Pancreas (tissue), 10 donors: ENCODE measurements around the gene CST1. TPM values are rescaled to one million over a fixed set of nuclear protein-coding genes. Genes with fewer than 3 reads are reported as not detected.
"Not testable (repeated sequence)": the region's sequence is repeated elsewhere in the genome, so short reads cannot be mapped to it uniquely, and the experiment has no call there.

Source experiments
- ATAC-seq, 4 donors: fragments of 200-7000 bp; cut with Tn5 transposase; one replicate each; pipeline versions ENCODE4 v1.8.0 to v1.9.1; 2020; ENCODE audit warnings: mild to moderate bottlenecking in 4 of 4, moderate library complexity in 4 of 4
- DNase-seq, 6 donors: peaks; one replicate each; pipeline ENCODE4 v3.0.0-alpha.2; 2020
- FAIRE-seq: peaks from 2 replicates; lab custom pipeline; 2012; peaks lifted over from hg19 to GRCh38; lab: Jason Lieb, UNC
- H3K27ac ChIP-seq, 4 donors: fragments of 200-600 bp; sonication (generic); 1 replicate in 3 of 4; 2 replicates in 1 of 4; pipeline versions ENCODE4 v1.5.0 to v1.8.0; 2020
- H3K27me3 ChIP-seq, 4 donors: fragments of 200-600 bp; one replicate each; pipeline ENCODE4 v1.8.0; 2021
- H3K36me3 ChIP-seq, 3 donors: fragments of 200-600 bp; sonication (generic) in 1 of 3; one replicate each; pipeline versions ENCODE4 v1.5.0 to v1.8.0; 2020 to 2021
- H3K4me1 ChIP-seq, 3 donors: fragments of 200-600 bp; one replicate each; pipeline ENCODE4 v1.8.0; 2021
- H3K4me3 ChIP-seq, 4 donors: fragments of 200-600 bp; sonication (generic) in 2 of 4; one replicate each; pipeline versions ENCODE4 v1.5.0 to v1.8.0; 2020 to 2021
- H3K9me3 ChIP-seq, 4 donors: fragments of 200-600 bp; one replicate each; pipeline ENCODE4 v1.8.0; 2021
- WGBS, 2 donors: extraction: QIAGEN DNeasy Blood & Tissue Kit; methylation state at CpG; one replicate each; pipeline ENCODE4 v1.1.7; 2013; 5-methylcytosine and 5-hydroxymethylcytosine counted together
- intact Hi-C, 3 donors: fragments of 100-400 bp; cut with DNase I; formaldehyde crosslinking; loops; one replicate each; pipeline versions ENCODE4 v1.11.1 to v1.14.2; 2022
- polyA plus RNA-seq, 2 donors: library from polyadenylated mRNA; stranded (reverse); fragments of 200-250 nt; gene quantifications; one replicate each; pipeline ENCODE4 v1.2.3, GENCODE V29; 2013
- total RNA-seq, 6 donors: library from RNA; stranded (reverse); fragmentation: NEBNext Ultra II Directional in 4 of 6; extraction: Animal tissue kit (Norgen Biotek cat#: 25700) in 4 of 6; gene quantifications; one replicate each; pipeline versions ENCODE4 v1.2.1 to v1.2.4, GENCODE V29; 2021 to 2023
- TF ChIP-seq, protein P1 (sequence below), 4 donors: fragments of 200-600 bp; sonication (generic) in 3 of 4; IDR thresholded peaks; one replicate each; pipeline versions ENCODE4 v1.5.0 to v1.8.0; 2021; ENCODE audit warnings: antibody characterized with exemption in 4 of 4
- donor health status: healthy with polysubstance abuse.
- donor health status: DM: no; HTN: no; CAD: no; lungs with moderate emphysema.
- donor health status: DM: no; HTN: no; CAD: no.
- donor health status: control.
- donor health status: control.
- donor health status: Bipolar disorder and iron deficiency.
- donor health status: DM: yes; HTN: yes; CAD: no.
- donor health status: DM: no; HTN: no; CAD: no.
- donor health status: DM: no; HTN: no; CAD: no.
- donor health status: DM: yes; HTN: yes; CAD: no.

The CST1 gene
- total and polyA plus RNA-seq, 8 donors = 0.21 to 0.34 TPM; not detected in 6

DNA sequence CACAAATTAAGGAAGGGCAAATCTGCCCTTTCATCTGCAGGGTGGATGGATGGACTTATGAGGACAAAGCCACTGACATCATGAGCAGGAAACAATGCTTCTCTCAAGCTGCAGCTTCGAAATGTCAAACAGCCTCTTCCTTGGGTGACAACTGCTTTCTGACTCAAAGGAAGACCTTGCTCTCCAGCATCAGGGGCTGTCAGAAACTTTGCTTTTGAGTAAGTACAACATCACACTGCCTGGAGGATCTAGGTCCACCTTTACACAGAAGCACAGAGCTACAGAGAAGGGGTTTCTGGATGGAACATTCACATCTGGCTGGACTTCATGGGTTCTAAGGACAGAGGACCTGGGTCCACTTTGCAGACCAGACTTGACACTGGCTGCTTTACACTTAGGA, 5.9 kb downstream of the CST1 start:
- intact Hi-C loops = no loop called here
- Histone ChIP-seq H3K27me3 (no peaks in the 10 kb centered on the region), H3K27ac (no peak overlapping the region), H3K36me3 (no peaks in the 10 kb centered on the region), H3K4me3 (no peak overlapping the region), H3K9me3 (no peaks in the 10 kb centered on the region), H3K4me1 (no peaks in the 10 kb centered on the region)
- FAIRE-seq = no peak
- TF ChIP-seq, protein P1, sequence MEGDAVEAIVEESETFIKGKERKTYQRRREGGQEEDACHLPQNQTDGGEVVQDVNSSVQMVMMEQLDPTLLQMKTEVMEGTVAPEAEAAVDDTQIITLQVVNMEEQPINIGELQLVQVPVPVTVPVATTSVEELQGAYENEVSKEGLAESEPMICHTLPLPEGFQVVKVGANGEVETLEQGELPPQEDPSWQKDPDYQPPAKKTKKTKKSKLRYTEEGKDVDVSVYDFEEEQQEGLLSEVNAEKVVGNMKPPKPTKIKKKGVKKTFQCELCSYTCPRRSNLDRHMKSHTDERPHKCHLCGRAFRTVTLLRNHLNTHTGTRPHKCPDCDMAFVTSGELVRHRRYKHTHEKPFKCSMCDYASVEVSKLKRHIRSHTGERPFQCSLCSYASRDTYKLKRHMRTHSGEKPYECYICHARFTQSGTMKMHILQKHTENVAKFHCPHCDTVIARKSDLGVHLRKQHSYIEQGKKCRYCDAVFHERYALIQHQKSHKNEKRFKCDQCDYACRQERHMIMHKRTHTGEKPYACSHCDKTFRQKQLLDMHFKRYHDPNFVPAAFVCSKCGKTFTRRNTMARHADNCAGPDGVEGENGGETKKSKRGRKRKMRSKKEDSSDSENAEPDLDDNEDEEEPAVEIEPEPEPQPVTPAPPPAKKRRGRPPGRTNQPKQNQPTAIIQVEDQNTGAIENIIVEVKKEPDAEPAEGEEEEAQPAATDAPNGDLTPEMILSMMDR (IDR thresholded peaks at IDR 0.05) = no peak
- no peak for ATAC-seq
- no peak for DNase-seq
- 17 to 29% methylated on average over 1 of the region's 1 CpG for WGBS, 2 donors

DNA sequence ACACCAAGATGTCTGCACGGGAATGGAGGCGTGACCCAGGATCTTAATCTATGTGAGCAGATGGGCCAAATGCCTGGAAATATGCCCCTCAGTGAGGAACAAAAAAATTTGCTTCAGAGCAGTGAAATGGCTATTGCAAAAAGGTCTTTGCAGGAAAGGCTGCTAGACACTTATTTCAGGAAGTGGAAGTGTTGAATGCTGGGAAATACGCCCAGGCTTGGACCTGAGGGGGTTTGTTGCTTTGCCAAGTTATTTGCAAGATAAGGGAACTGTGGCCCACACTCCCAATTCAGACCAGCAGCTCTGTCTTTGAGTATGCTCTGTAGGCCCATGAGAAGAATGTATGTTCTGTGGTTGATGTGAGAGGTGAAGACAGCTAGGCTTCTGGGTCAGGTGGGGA, 15.3 kb downstream of the CST1 start:
- ATAC-seq, DNase-seq, H3K4me3 ChIP-seq, FAIRE-seq, H3K27me3 ChIP-seq, H3K4me1 ChIP-seq, intact Hi-C loops, H3K27ac ChIP-seq, H3K36me3 ChIP-seq, H3K9me3 ChIP-seq: not testable (repeated sequence)
- 48 to 68% methylated on average over 3 of the region's 3 CpGs for WGBS, 2 donors

DNA sequence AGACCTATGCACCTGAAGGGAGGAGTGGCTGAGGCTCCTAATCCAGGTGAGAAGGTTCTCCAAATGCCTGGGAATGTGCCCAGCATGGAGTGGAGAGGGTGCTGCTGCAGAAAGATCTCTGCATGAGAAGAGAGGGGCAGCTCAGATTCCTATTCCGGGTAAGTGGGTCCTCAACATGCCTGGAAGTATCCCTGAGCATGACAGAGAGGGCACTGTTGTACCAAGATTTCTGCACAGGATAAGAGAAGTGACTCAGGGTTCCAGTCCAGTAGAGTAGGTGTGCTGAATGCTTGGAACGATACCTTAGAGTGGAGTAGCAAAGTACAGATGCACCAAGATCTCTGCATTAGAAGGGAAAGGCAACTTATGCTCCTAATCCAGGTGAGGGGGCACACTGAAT, 15.8 kb downstream of the CST1 start:
- H3K4me3 ChIP-seq, H3K36me3 ChIP-seq, intact Hi-C loops, DNase-seq, ATAC-seq, H3K27ac ChIP-seq, H3K9me3 ChIP-seq, H3K27me3 ChIP-seq, FAIRE-seq, H3K4me1 ChIP-seq: not testable (repeated sequence)
- 55 to 82% methylated on average over 2 of the region's 2 CpGs for WGBS, 2 donors

DNA sequence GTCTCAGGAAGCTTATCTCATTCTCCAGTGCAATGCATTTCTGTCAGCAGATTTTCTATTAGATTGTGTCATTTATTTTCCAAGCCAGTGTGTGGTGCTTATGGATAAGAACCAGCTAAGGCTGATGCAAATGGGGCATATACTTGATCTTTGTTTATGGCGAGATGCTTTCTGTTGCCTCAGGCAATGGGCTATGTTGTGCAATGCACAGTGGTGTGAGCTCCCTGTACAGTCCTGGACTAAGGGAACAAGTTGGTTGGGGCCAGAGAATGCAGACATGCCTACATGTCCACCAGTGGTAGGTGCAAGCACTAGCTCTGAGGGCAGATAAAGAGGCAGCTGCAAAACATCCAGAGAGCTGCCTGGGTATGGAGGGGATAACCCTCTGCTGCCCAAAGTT, 16.3 kb downstream of the CST1 start:
- ATAC-seq, H3K4me1 ChIP-seq, H3K9me3 ChIP-seq, H3K36me3 ChIP-seq, H3K4me3 ChIP-seq, FAIRE-seq, intact Hi-C loops, DNase-seq, H3K27me3 ChIP-seq, H3K27ac ChIP-seq: not testable (repeated sequence)
- WGBS, 2 donors = 64 to 69% methylated on average over 1 of the region's 1 CpG

DNA sequence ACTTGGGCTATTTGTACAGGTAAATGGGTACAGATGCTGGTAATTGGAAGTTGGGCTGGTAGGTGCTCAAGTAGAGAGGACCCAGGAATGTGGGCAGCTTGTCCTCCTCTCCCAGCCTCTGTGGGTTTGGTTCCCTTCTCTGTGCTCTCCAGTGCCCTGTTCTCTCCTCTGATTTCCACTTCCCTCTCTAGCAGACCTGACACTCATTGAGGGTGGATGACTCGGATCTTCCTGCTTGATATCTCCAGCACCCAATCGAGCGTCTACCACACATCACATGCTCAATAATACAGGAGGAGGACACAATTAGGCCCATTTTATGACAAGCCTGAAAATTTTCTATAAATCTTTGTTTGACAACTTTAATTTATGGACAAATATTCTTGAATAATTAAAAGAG, 23.7 kb downstream of the CST1 start:
- Histone ChIP-seq H3K27ac (no peak overlapping the region), H3K36me3 (no peaks in the 10 kb centered on the region), H3K4me3 (no peak overlapping the region), H3K27me3 (no peaks in the 10 kb centered on the region), H3K4me1 (no peaks in the 10 kb centered on the region), H3K9me3 (no peaks in the 10 kb centered on the region)
- WGBS, 2 donors = 59 to 83% methylated on average over 3 of the region's 3 CpGs
- FAIRE-seq (no peak), DNase-seq (no peak), ATAC-seq (no peak)
- intact Hi-C loops = no loop called here
- TF ChIP-seq, protein P1 (IDR thresholded peaks at IDR 0.05) = no peak

DNA sequence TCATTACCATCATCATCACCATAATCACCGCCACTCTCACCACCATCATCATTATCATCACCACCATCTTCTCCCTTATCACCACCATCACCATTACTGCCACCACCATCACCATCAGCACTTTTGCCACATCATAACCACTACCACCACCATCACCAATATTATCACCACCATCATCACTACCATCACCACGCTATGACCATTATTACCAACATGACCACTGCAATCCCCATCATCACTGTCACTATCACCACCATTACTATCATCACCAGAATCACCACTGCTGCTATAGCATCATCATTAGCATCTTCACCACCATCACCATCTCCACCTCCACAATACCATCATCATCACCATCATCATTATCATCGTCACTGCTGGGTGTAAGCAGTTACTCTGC, 25.6 kb downstream of the CST1 start:
- FAIRE-seq = no peak
- no peak for ATAC-seq
- no peaks in the 10 kb centered on the region for H3K4me1 ChIP-seq
- H3K27me3 ChIP-seq = no peaks in the 10 kb centered on the region
- H3K27ac ChIP-seq = no peak overlapping the region
- TF ChIP-seq, protein P1 (IDR thresholded peaks at IDR 0.05) = no peak
- H3K9me3 ChIP-seq = no peaks in the 10 kb centered on the region
- WGBS, 2 donors = 82 to 94% methylated on average over 3 of the region's 3 CpGs
- DNase-seq = no peak
- no peak overlapping the region for H3K4me3 ChIP-seq
- H3K36me3 ChIP-seq = no peaks in the 10 kb centered on the region
- intact Hi-C loops = no loop called here
